HepG2 (cell line): ENCODE data around the gene ELP6. TPM values are rescaled to one million over a fixed set of nuclear protein-coding genes. Genes with fewer than 3 reads are reported as not detected.
A peak's percentile ranks its signal among the peaks of the same experiment; 100 is the strongest.

ENCODE experiments used
- ADNP ChIP-seq: sonication (generic); formaldehyde crosslinking; IDR thresholded peaks from 2 replicates; pipeline ENCODE4 v1.4.0; 2020; ENCODE audit warnings: missing genetic modification reagents
- AGO1 ChIP-seq: fragments of 200-400 bp; formaldehyde crosslinking; IDR thresholded peaks from 2 replicates; pipeline ENCODE4 v1.6.1; 2017; ENCODE audit warnings: mild to moderate bottlenecking, low read depth, low read length, moderate library complexity; ENCODE audit not compliant: poor library complexity, severe bottlenecking
- AKNA ChIP-seq: sonication (generic); formaldehyde crosslinking; IDR thresholded peaks from 2 replicates; pipeline ENCODE4 v1.4.0; 2020; ENCODE audit warnings: missing genetic modification reagents, borderline replicate concordance
- HNF4A ChIP-seq: sonication (generic); formaldehyde crosslinking; IDR thresholded peaks from 2 replicates; pipeline ENCODE4 v1.4.0; 2020; ENCODE audit warnings: missing genetic modification reagents
- NR2F1 ChIP-seq, 2 experiments: fragments of 450-650 bp in 1 of 2; formaldehyde crosslinking in 1 of 2; IDR thresholded peaks; 2 replicates each; pipeline versions ENCODE4 v1.5.0 to v1.6.1; 2016 to 2020; ENCODE audit warnings: mild to moderate bottlenecking in 1 of 2, missing compliant biosample characterization in 1 of 2, missing genetic modification reagents in 1 of 2, moderate library complexity in 1 of 2
- ZBED4 ChIP-seq: sonication (generic); formaldehyde crosslinking; IDR thresholded peaks from 2 replicates; pipeline ENCODE4 v1.4.0; 2020; ENCODE audit warnings: missing genetic modification reagents, borderline replicate concordance
- ZNF367 ChIP-seq: sonication (generic); formaldehyde crosslinking; IDR thresholded peaks from 2 replicates; pipeline ENCODE4 v1.4.0; 2020; ENCODE audit warnings: missing genetic modification reagents, borderline replicate concordance
- ZNF616 ChIP-seq: sonication (generic); formaldehyde crosslinking; IDR thresholded peaks from 2 replicates; pipeline ENCODE4 v1.5.0; 2020; ENCODE audit warnings: low read depth, mild to moderate bottlenecking, missing genetic modification reagents
- polyA plus RNA-seq, 8 experiments: library from polyadenylated mRNA; depleted of rRNA in 3 of 8; stranded (reverse) in 7 of 8; unstranded in 1 of 8; fragments of >200 nt; fragmentation: Illumina TruSeq in 4 of 8; extraction: Trizol in 4 of 8; gene quantifications; 2 replicates each; pipeline versions ENCODE4 v1.2.1 to v1.2.3, GENCODE V29; 2011 to 2016; ENCODE audit warnings: low read depth in 4 of 8, missing spikeins in 1 of 8, mixed read lengths in 1 of 8; ENCODE audit not compliant: insufficient read depth in 1 of 8
- total RNA-seq, 5 experiments: library from RNA; depleted of rRNA; stranded (reverse); fragments of >200 nt; fragmentation: Illumina TruSeq; extraction: Trizol; gene quantifications; 2 replicates each; pipeline ENCODE4 v1.2.3, GENCODE V29; 2016; ENCODE audit warnings: low read depth in 1 of 5
- TF ChIP-seq, protein P1 (sequence below): sonication (generic); formaldehyde crosslinking; IDR thresholded peaks from 2 replicates; pipeline ENCODE4 v1.8.0; 2022; ENCODE audit warnings: missing genetic modification reagents, mild to moderate bottlenecking, moderate library complexity, borderline replicate concordance

ELP6 gene
- total and polyA plus RNA-seq, 2 of the 13 experiments (the other 11 are each of a cell fraction or from before 2014, with no cell fraction given), result 45.0 to 49.3 TPM

GRCh38 chr3:47513125-47513929 is at the start of gene ELP6 (continued):
- TF ChIP-seq AKNA (CRISPR knock-in tag) (no peak), ZBED4 (CRISPR knock-in tag) (peak; percentile 44; the same call in 1 of the 2 replicates), HNF4A (CRISPR knock-in tag) (no peak), ZNF616 (CRISPR knock-in tag) (0 out of 2 replicates have a peak, but pooled peaks have one; percentile 42), AGO1 (peak; percentile 36), ADNP (0 out of 2 replicates have a peak, but pooled peaks have one; percentile 20), NR2F1 (CRISPR knock-in tag; IDR thresholded peaks at IDR 0.05) (no peak), ZNF367 (CRISPR knock-in tag) (no peak)
- TF ChIP-seq, protein P1, sequence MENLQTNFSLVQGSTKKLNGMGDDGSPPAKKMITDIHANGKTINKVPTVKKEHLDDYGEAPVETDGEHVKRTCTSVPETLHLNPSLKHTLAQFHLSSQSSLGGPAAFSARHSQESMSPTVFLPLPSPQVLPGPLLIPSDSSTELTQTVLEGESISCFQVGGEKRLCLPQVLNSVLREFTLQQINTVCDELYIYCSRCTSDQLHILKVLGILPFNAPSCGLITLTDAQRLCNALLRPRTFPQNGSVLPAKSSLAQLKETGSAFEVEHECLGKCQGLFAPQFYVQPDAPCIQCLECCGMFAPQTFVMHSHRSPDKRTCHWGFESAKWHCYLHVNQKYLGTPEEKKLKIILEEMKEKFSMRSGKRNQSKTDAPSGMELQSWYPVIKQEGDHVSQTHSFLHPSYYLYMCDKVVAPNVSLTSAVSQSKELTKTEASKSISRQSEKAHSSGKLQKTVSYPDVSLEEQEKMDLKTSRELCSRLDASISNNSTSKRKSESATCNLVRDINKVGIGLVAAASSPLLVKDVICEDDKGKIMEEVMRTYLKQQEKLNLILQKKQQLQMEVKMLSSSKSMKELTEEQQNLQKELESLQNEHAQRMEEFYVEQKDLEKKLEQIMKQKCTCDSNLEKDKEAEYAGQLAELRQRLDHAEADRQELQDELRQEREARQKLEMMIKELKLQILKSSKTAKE (CRISPR knock-in tag), result no peak
